ENCODE data around the gene SP100.

DNA sequence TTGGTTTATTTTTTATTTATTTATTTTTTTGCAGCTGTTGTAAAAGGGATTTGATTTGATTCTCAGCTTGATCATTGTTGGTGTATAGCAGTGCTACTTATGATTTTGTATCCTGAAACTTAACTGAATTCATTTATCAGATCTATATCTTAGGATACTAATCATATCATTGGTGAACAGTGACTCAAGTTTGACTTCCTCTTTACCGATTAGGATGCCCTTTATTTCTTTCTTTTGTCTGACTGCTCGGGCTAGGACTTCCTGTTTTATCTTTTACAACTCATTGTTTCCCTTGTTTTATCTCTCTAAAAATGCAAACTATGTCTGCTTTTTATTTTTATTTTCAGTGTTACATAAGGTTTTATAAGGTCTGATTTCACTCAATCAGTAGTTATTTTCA is 23.6 kb downstream of the SP100 start:
- TF ChIP-seq, protein P1, sequence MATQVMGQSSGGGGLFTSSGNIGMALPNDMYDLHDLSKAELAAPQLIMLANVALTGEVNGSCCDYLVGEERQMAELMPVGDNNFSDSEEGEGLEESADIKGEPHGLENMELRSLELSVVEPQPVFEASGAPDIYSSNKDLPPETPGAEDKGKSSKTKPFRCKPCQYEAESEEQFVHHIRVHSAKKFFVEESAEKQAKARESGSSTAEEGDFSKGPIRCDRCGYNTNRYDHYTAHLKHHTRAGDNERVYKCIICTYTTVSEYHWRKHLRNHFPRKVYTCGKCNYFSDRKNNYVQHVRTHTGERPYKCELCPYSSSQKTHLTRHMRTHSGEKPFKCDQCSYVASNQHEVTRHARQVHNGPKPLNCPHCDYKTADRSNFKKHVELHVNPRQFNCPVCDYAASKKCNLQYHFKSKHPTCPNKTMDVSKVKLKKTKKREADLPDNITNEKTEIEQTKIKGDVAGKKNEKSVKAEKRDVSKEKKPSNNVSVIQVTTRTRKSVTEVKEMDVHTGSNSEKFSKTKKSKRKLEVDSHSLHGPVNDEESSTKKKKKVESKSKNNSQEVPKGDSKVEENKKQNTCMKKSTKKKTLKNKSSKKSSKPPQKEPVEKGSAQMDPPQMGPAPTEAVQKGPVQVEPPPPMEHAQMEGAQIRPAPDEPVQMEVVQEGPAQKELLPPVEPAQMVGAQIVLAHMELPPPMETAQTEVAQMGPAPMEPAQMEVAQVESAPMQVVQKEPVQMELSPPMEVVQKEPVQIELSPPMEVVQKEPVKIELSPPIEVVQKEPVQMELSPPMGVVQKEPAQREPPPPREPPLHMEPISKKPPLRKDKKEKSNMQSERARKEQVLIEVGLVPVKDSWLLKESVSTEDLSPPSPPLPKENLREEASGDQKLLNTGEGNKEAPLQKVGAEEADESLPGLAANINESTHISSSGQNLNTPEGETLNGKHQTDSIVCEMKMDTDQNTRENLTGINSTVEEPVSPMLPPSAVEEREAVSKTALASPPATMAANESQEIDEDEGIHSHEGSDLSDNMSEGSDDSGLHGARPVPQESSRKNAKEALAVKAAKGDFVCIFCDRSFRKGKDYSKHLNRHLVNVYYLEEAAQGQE (IDR thresholded peaks at IDR 0.05; ENCODE audit: insufficient read depth in 1 of 2, low read depth in 2 of 2, low read length in 2 of 2): no peak
- no peak for TF ChIP-seq POLR2AphosphoS5 (IDR thresholded peaks at IDR 0.05; ENCODE audit: low read depth, low read length)
- TF ChIP-seq SIN3A (IDR thresholded peaks at IDR 0.05; ENCODE audit: borderline replicate concordance, insufficient read depth, low read length): no peak
- TF ChIP-seq TAF1 (IDR thresholded peaks at IDR 0.05; ENCODE audit: borderline replicate concordance, insufficient read depth, low read length): no peak
- no peak for TF ChIP-seq FOXP2 (optimal IDR thresholded peaks at IDR 0.05; ENCODE audit: borderline replicate concordance, extremely low read depth, extremely low read length, insufficient read depth)
